K562 (cell line): ENCODE measurements around the gene RBFOX1.

Experiments used
- ADNP ChIP-seq: fragments of 200-800 bp; sonication (Bioruptor generic); IDR thresholded peaks from 2 replicates; pipeline ENCODE4 v1.6.1; 2016; ENCODE audit warnings: missing genetic modification characterization, missing compliant biosample characterization
- PML ChIP-seq: IDR thresholded peaks from 2 replicates; pipeline ENCODE4 v1.6.1; 2012; ENCODE audit warnings: low read length, inconsistent platforms
- RERE ChIP-seq: sonication (generic); formaldehyde crosslinking; IDR thresholded peaks from 2 replicates; pipeline ENCODE4 v1.8.0; 2023; ENCODE audit warnings: missing genetic modification reagents, mild to moderate bottlenecking, borderline replicate concordance
- RNF219 ChIP-seq: fragments of 250-450 bp; sonication (Bioruptor Pico); IDR thresholded peaks from 2 replicates; pipeline ENCODE4 v1.5.0; 2022; ENCODE audit warnings: mild to moderate bottlenecking
- ZNF445 ChIP-seq: fragments of 250-450 bp; sonication (Bioruptor Pico); IDR thresholded peaks from 2 replicates; pipeline ENCODE4 v1.4.0; 2020; ENCODE audit warnings: low read depth, mild to moderate bottlenecking, moderate library complexity
- ZNF589 ChIP-seq: fragments of 200-800 bp; sonication (Bioruptor generic); IDR thresholded peaks from 2 replicates; pipeline ENCODE4 v1.6.1; 2016; ENCODE audit warnings: low read depth, missing genetic modification characterization, missing compliant biosample characterization

- no peak for TF ChIP-seq ZNF445
- no peak for TF ChIP-seq ZNF589
- TF ChIP-seq RNF219 = no peak
- TF ChIP-seq PML = no peak
- TF ChIP-seq ADNP (tag) = no peak
- no peak for TF ChIP-seq RERE
Measured at GRCh38 chr16:7470344-7470743, 137.7 kb downstream of the RBFOX1 start.
